DOHH2 (cell line): ENCODE measurements around the gene SMARCA4.

Experiments used
- H3F3A ChIP-seq: fragments of 200-600 bp; sonication (generic), shearing (Covaris generic); 2 replicates; pipeline ENCODE4 v1.6.0; 2016; ENCODE audit warnings: antibody characterized with exemption, mild to moderate bottlenecking; ENCODE audit not compliant: control insufficient read depth, insufficient read depth
- H3K27ac ChIP-seq: fragments of 200-600 bp; sonication (generic); 2 replicates; pipeline ENCODE4 v1.5.1; 2014; ENCODE audit warnings: low read depth, mild to moderate bottlenecking, low read length, moderate library complexity
- H3K27me3 ChIP-seq: fragments of 200-600 bp; sonication (generic); 2 replicates; pipeline ENCODE4 v1.6.1; 2014; ENCODE audit warnings: mild to moderate bottlenecking, low read length, mixed read lengths; ENCODE audit not compliant: control insufficient read depth
- H3K36me3 ChIP-seq: fragments of 200-600 bp; sonication (generic); 2 replicates; pipeline ENCODE4 v1.6.1; 2014; ENCODE audit warnings: mild to moderate bottlenecking, low read length, moderate library complexity, mixed read lengths; ENCODE audit not compliant: control insufficient read depth
- H3K4me1 ChIP-seq: fragments of 200-600 bp; sonication (generic); 2 replicates; pipeline ENCODE4 v1.6.1; 2014; ENCODE audit warnings: mild to moderate bottlenecking, low read length, mixed read lengths; ENCODE audit not compliant: control insufficient read depth
- H3K4me2 ChIP-seq: fragments of 200-600 bp; sonication (generic); 2 replicates; pipeline ENCODE4 v1.6.0; 2014; ENCODE audit warnings: mild to moderate bottlenecking, low read length, moderate library complexity
- H3K4me3 ChIP-seq: fragments of 200-600 bp; sonication (generic); 2 replicates; pipeline ENCODE4 v1.5.1; 2014; ENCODE audit warnings: mild to moderate bottlenecking, low read length, mixed read lengths
- H3K79me2 ChIP-seq: fragments of 200-600 bp; sonication (generic); 2 replicates; pipeline ENCODE4 v1.6.1; 2014; ENCODE audit warnings: mild to moderate bottlenecking, low read length, mixed read lengths; ENCODE audit not compliant: control insufficient read depth
- H3K9me2 ChIP-seq: fragments of 200-600 bp; sonication (generic); replicated peaks from 2 replicates; pipeline ENCODE4 v1.6.1; 2014; ENCODE audit warnings: mild to moderate bottlenecking, low read length, mixed read lengths; ENCODE audit not compliant: control insufficient read depth
- H3K9me3 ChIP-seq: fragments of 200-600 bp; sonication (generic); 2 replicates; pipeline ENCODE4 v1.6.1; 2014; ENCODE audit warnings: antibody characterized with exemption, low read length, mixed read lengths; ENCODE audit not compliant: control insufficient read depth, insufficient read depth
- H4K20me1 ChIP-seq: fragments of 200-600 bp; sonication (generic); 2 replicates; pipeline ENCODE4 v1.6.0; 2014; ENCODE audit warnings: low read depth, mild to moderate bottlenecking, antibody characterized with exemption, low read length, moderate library complexity; ENCODE audit not compliant: control insufficient read depth, insufficient read depth
- EZH2phosphoT487 ChIP-seq: fragments of 200-600 bp; sonication (generic); IDR thresholded peaks from 2 replicates; pipeline ENCODE4 v1.6.1; 2017; ENCODE audit warnings: borderline replicate concordance, mild to moderate bottlenecking, antibody characterized with exemption, low read length, moderate library complexity, mixed read lengths
- TF ChIP-seq, protein P1 (sequence below): fragments of 200-600 bp; sonication (generic); IDR thresholded peaks from one replicate; pipeline ENCODE4 v1.5.1; 2014; ENCODE audit warnings: antibody characterized with exemption, mild to moderate bottlenecking, low read depth, low read length; ENCODE audit not compliant: poor library complexity, severe bottlenecking

SMARCA4 gene

DNA sequence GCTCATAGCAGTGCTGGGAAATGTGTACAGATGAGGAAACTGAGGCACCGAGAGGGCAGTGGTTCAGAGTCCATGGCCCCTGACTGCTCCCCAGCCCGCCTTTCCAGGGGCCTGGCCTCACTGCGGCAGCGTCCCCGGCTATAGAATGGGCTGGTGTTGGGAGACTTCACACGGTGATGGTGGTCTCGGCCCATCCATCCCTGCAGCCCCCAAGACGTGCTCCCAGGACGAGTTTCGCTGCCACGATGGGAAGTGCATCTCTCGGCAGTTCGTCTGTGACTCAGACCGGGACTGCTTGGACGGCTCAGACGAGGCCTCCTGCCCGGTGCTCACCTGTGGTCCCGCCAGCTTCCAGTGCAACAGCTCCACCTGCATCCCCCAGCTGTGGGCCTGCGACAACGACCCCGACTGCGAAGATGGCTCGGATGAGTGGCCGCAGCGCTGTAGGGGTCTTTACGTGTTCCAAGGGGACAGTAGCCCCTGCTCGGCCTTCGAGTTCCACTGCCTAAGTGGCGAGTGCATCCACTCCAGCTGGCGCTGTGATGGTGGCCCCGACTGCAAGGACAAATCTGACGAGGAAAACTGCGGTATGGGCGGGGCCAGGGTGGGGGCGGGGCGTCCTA lies 144.3 kb downstream of the SMARCA4 start:
- no peaks in the 10 kb centered on the region for H3F3A ChIP-seq
- no peaks in the 10 kb centered on the region for H3K9me3 ChIP-seq
- peaks cover 26% of the 10 kb centered on the region for H3K79me2 ChIP-seq
- H3K27me3 ChIP-seq, result no peaks in the 10 kb centered on the region
- peaks cover 10% of the 10 kb centered on the region for H4K20me1 ChIP-seq
- no peaks in the 10 kb centered on the region for H3K4me1 ChIP-seq
- H3K27ac ChIP-seq, result no peak overlapping the region
- peaks cover 81% of the 10 kb centered on the region for H3K36me3 ChIP-seq
- H3K9me2 ChIP-seq, result no peaks in the 10 kb centered on the region
- H3K4me3 ChIP-seq, result no peak overlapping the region
- H3K4me2 ChIP-seq, result no peak overlapping the region
- TF ChIP-seq EZH2phosphoT487, result no peak
- TF ChIP-seq, protein P1, sequence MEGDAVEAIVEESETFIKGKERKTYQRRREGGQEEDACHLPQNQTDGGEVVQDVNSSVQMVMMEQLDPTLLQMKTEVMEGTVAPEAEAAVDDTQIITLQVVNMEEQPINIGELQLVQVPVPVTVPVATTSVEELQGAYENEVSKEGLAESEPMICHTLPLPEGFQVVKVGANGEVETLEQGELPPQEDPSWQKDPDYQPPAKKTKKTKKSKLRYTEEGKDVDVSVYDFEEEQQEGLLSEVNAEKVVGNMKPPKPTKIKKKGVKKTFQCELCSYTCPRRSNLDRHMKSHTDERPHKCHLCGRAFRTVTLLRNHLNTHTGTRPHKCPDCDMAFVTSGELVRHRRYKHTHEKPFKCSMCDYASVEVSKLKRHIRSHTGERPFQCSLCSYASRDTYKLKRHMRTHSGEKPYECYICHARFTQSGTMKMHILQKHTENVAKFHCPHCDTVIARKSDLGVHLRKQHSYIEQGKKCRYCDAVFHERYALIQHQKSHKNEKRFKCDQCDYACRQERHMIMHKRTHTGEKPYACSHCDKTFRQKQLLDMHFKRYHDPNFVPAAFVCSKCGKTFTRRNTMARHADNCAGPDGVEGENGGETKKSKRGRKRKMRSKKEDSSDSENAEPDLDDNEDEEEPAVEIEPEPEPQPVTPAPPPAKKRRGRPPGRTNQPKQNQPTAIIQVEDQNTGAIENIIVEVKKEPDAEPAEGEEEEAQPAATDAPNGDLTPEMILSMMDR, result no peak

DNA sequence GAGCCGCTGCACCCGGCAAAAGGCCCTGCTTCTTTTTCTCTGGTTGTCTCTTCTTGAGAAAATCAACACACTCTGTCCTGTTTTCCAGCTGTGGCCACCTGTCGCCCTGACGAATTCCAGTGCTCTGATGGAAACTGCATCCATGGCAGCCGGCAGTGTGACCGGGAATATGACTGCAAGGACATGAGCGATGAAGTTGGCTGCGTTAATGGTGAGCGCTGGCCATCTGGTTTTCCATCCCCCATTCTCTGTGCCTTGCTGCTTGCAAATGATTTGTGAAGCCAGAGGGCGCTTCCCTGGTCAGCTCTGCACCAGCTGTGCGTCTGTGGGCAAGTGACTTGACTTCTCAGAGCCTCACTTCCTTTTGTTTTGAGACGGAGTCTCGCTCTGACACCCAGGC lies 145.6 kb downstream of the SMARCA4 start:
- Histone ChIP-seq H3K4me2 (no peak overlapping the region), H3K27ac (no peak overlapping the region), H3K36me3 (peaks cover 83% of the 10 kb centered on the region), H3K27me3 (no peaks in the 10 kb centered on the region), H3K79me2 (peaks cover 17% of the 10 kb centered on the region), H4K20me1 (peaks cover 7% of the 10 kb centered on the region; the same call in 1 of the 2 replicates), H3F3A (no peaks in the 10 kb centered on the region), H3K9me3 (no peaks in the 10 kb centered on the region), H3K9me2 (no peaks in the 10 kb centered on the region), H3K4me1 (no peaks in the 10 kb centered on the region), H3K4me3 (no peak overlapping the region)
- TF ChIP-seq, protein P1, result no peak
- no peak for TF ChIP-seq EZH2phosphoT487

DNA sequence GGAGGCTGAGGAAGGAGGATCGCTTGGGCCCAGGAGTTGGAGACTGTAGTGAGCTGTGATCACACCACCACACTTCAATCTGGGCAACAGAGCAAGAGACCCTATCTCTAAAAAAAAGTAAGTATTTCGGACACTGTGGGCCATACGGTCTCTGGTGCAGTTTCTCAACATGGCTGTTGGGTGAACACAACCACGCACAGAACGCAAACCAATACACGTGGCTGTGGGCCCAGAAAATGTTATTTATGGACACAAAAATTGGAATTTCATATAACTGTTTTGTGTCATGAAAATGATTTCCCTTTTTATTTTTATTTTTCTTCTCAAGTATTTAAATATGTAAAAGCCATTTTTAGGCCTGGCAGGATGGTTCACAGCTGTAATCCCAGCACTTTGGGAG lies 147.9 kb downstream of the SMARCA4 start:
- Histone ChIP-seq H3K36me3 (peaks cover 84% of the 10 kb centered on the region), H4K20me1 (peaks cover 5% of the 10 kb centered on the region; the same call in 1 of the 2 replicates), H3K4me3 (no peak overlapping the region), H3K4me2 (no peak overlapping the region), H3K9me2 (no peaks in the 10 kb centered on the region), H3K27me3 (no peaks in the 10 kb centered on the region), H3K79me2 (peaks cover 6% of the 10 kb centered on the region), H3K4me1 (no peaks in the 10 kb centered on the region), H3K9me3 (no peaks in the 10 kb centered on the region), H3F3A (no peaks in the 10 kb centered on the region), H3K27ac (no peak overlapping the region)
- no peak for TF ChIP-seq EZH2phosphoT487
- TF ChIP-seq, protein P1, result no peak
